Measurements from ENCODE around the gene P3R3URF.

The P3R3URF gene

DNA sequence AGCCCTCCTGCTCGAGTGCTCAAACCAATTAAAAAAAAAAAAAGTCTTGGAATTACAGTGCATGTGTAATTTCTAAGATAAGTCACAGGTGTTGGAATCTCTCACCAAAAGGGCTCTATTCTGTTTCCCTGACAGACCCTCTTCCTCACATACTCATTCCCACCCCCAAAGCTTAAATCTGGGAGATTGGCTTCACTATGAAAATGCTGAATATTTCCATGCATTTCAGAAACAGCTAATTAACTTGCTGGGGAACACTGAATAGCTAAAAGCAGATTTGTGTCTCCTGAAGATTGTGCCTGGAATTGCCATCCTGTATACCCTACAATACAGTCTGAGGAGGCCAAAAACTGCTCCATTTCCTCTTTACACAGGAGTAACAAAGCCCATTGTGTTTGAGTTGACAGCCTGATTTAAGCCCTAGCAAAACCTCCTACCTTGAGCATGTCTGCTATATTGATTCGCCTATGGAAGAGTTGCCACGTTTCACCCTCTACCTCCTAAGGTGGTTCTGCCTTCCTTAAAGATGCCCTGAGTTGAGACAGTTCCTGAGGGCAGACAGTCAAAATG is 42.4 kb downstream of the P3R3URF start:
- Histone ChIP-seq H3K27ac (ENCODE audit: low read depth, low read length) (no peak overlapping the region), H3F3A (ENCODE audit: insufficient read depth) (peaks cover 20% of the 10 kb centered on the region; the same call in 1 of the 2 replicates), H3K9ac (ENCODE audit: low read length) (peak overlapping the region; percentile 85), H3K4me2 (ENCODE audit: low read depth, low read length, poor library complexity, severe bottlenecking) (peak overlapping the region; percentile 99), H3K9me3 (ENCODE audit: insufficient read depth, low read length) (no peaks in the 10 kb centered on the region), H3K4me3 (ENCODE audit: insufficient read depth, low read length, poor library complexity, severe bottlenecking) (peak overlapping the region; percentile 99), H3K79me2 (ENCODE audit: insufficient read depth, low read length) (no peaks in the 10 kb centered on the region; the same call in 1 of the 2 replicates), H2AFZ (ENCODE audit: low read depth, low read length, severe bottlenecking) (peak overlapping the region; percentile 88), H4K20me1 (ENCODE audit: low read depth, low read length) (0 out of 2 replicates have a peak, but pooled peaks cover 4% of the 10 kb centered on the region), H3K36me3 (ENCODE audit: low read length) (no peaks in the 10 kb centered on the region), H3K27me3 (ENCODE audit: low read length) (no peaks in the 10 kb centered on the region), H3K9me2 (replicated peaks; ENCODE audit: insufficient read depth, low read length) (no peaks in the 10 kb centered on the region)
- TF ChIP-seq, protein P1, sequence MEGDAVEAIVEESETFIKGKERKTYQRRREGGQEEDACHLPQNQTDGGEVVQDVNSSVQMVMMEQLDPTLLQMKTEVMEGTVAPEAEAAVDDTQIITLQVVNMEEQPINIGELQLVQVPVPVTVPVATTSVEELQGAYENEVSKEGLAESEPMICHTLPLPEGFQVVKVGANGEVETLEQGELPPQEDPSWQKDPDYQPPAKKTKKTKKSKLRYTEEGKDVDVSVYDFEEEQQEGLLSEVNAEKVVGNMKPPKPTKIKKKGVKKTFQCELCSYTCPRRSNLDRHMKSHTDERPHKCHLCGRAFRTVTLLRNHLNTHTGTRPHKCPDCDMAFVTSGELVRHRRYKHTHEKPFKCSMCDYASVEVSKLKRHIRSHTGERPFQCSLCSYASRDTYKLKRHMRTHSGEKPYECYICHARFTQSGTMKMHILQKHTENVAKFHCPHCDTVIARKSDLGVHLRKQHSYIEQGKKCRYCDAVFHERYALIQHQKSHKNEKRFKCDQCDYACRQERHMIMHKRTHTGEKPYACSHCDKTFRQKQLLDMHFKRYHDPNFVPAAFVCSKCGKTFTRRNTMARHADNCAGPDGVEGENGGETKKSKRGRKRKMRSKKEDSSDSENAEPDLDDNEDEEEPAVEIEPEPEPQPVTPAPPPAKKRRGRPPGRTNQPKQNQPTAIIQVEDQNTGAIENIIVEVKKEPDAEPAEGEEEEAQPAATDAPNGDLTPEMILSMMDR (IDR thresholded peaks at IDR 0.05; ENCODE audit: insufficient read depth, low read length, poor library complexity, severe bottlenecking): no peak
- TF ChIP-seq EZH2phosphoT487 (conservative IDR thresholded peaks at IDR 0.05; ENCODE audit: low read length): no peak

DNA sequence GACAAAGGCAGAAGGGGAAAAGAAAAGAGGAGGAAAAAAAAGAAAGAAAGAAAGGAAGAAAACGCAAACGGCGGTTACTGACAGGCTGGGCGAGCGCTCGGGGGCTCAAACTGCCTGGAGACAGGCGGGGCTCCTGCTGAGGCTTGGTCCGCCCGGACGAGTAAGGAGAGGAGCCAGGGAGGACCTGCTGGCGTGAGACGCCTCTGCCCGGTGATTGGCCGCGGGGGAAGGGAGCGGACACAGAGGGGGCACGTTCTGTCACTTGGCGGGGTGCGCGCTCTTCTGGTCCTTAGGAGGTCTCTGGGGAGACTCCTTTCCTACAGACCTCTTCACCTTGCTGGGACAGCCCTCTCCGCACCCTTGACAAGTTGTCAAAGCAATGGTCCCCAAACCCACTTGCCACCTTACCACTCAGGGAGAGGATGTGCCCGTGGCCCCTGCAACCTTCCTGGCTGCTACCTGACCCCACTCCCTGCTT is 43.1 kb downstream of the P3R3URF start:
- H2AFZ ChIP-seq (ENCODE audit: low read depth, low read length, severe bottlenecking): peak overlapping the region; percentile 88
- H3F3A ChIP-seq (ENCODE audit: insufficient read depth): peaks cover 20% of the 10 kb centered on the region; the same call in 1 of the 2 replicates
- H3K27me3 ChIP-seq (ENCODE audit: low read length): no peaks in the 10 kb centered on the region
- no peaks in the 10 kb centered on the region; the same call in 1 of the 2 replicates for H3K79me2 ChIP-seq (ENCODE audit: insufficient read depth, low read length)
- H3K4me3 ChIP-seq (ENCODE audit: insufficient read depth, low read length, poor library complexity, severe bottlenecking): peak overlapping the region; percentile 99
- TF ChIP-seq EZH2phosphoT487 (conservative IDR thresholded peaks at IDR 0.05; ENCODE audit: low read length): no peak
- TF ChIP-seq, protein P1 (IDR thresholded peaks at IDR 0.05; ENCODE audit: insufficient read depth, low read length, poor library complexity, severe bottlenecking): no peak
- H3K9me2 ChIP-seq (replicated peaks; ENCODE audit: insufficient read depth, low read length): no peaks in the 10 kb centered on the region
- H4K20me1 ChIP-seq (ENCODE audit: low read depth, low read length): 0 out of 2 replicates have a peak, but pooled peaks cover 4% of the 10 kb centered on the region
- no peaks in the 10 kb centered on the region for H3K9me3 ChIP-seq (ENCODE audit: insufficient read depth, low read length)
- H3K4me2 ChIP-seq (ENCODE audit: low read depth, low read length, poor library complexity, severe bottlenecking): peak overlapping the region; percentile 99
- peak overlapping the region; percentile 77 for H3K27ac ChIP-seq (ENCODE audit: low read depth, low read length)
- peak overlapping the region; percentile 85 for H3K9ac ChIP-seq (ENCODE audit: low read length)
- H3K36me3 ChIP-seq (ENCODE audit: low read length): no peaks in the 10 kb centered on the region

DNA sequence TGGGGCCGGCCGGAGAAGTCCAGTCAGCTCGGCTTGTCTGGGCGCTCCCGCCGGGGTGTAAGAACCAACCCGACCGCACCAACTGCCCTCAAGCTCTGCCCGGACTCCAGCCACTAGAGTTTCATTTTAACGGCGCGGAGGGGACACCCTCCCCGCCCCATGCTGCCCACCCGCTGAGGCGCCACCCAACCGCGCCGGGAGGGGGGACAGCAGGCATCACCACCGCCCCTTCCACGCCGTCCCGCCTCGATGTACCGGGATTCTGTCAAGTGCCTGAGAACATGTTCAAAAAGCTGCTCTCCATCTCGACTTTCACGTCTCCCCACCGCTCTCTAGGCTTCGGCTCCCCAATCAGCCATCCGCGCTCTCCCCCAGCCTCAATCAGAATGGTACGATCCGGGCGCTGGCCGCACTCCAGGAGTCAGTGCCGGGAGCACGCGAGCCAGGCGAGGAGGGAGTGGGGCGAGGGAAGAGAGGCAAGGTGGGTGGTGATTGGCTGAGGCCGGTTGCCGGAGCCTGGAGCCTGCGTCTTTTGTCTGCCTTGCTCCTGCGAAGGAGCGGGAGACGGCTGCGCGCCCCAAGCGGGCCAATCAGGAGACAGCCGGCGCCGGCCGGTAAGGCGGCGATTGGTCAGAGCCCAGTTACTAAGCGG is 43.6 kb downstream of the P3R3URF start, which contains the start of gene PIK3R3:
Gene PIK3R3 (minus strand): TSS at position 101 of the 652 bp plus-strand sequence. CDS start 677 bp downstream, outside the sequence.
- TF ChIP-seq EZH2phosphoT487 (conservative IDR thresholded peaks at IDR 0.05; ENCODE audit: low read length): no peak
- TF ChIP-seq, protein P1 (IDR thresholded peaks at IDR 0.05; ENCODE audit: insufficient read depth, low read length, poor library complexity, severe bottlenecking): no peak
- Histone ChIP-seq H4K20me1 (ENCODE audit: low read depth, low read length) (0 out of 2 replicates have a peak, but pooled peaks cover 4% of the 10 kb centered on the region), H3K4me2 (ENCODE audit: low read depth, low read length, poor library complexity, severe bottlenecking) (peak within 1 kb of the TSS; percentile 99), H3K27me3 (ENCODE audit: low read length) (no peaks in the 10 kb centered on the region), H2AFZ (ENCODE audit: low read depth, low read length, severe bottlenecking) (peak within 1 kb of the TSS; percentile 88), H3K27ac (ENCODE audit: low read depth, low read length) (peak within 1 kb of the TSS; percentile 77), H3K9me2 (replicated peaks; ENCODE audit: insufficient read depth, low read length) (no peaks in the 10 kb centered on the region), H3K79me2 (ENCODE audit: insufficient read depth, low read length) (no peaks in the 10 kb centered on the region; the same call in 1 of the 2 replicates), H3K4me3 (ENCODE audit: insufficient read depth, low read length, poor library complexity, severe bottlenecking) (peak within 1 kb of the TSS; percentile 99), H3F3A (ENCODE audit: insufficient read depth) (peaks cover 20% of the 10 kb centered on the region; the same call in 1 of the 2 replicates), H3K36me3 (ENCODE audit: low read length) (no peaks in the 10 kb centered on the region), H3K9ac (ENCODE audit: low read length) (peak within 1 kb of the TSS; percentile 85), H3K9me3 (ENCODE audit: insufficient read depth, low read length) (no peaks in the 10 kb centered on the region)
